Measurements from ENCODE around the gene MPRIP.

The MPRIP gene

DNA sequence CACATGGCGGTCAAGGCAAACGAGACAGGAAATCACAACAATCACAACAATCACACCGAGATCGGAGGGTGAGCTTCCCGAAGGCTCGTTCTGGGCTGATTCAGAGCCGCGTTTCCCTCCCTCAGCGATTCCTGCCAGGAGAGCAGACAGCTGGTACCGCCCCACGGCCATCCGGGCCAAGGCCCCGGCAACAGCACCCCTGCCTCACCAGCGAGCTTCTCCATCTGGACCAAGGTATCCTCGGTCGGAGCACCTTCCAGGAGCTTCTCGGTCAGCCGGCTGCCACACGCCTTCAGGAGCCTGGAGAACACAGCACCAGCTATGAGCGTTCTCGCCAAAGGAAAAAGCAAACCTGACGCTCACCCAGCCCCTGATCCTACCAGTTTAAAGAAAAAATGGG lies 179.1 kb downstream of the MPRIP start:
- no peak for DNase-seq

- DNase-seq = no peak
These were observed 181.5 kb downstream of the MPRIP start for GRCh38 chr17:17223736-17224135.

- no peak for DNase-seq
These were observed 181.9 kb downstream of the MPRIP start for GRCh38 chr17:17224137-17224536.

- DNase-seq = no peak
These were observed 183.6 kb downstream of the MPRIP start for GRCh38 chr17:17225901-17226300.

DNA sequence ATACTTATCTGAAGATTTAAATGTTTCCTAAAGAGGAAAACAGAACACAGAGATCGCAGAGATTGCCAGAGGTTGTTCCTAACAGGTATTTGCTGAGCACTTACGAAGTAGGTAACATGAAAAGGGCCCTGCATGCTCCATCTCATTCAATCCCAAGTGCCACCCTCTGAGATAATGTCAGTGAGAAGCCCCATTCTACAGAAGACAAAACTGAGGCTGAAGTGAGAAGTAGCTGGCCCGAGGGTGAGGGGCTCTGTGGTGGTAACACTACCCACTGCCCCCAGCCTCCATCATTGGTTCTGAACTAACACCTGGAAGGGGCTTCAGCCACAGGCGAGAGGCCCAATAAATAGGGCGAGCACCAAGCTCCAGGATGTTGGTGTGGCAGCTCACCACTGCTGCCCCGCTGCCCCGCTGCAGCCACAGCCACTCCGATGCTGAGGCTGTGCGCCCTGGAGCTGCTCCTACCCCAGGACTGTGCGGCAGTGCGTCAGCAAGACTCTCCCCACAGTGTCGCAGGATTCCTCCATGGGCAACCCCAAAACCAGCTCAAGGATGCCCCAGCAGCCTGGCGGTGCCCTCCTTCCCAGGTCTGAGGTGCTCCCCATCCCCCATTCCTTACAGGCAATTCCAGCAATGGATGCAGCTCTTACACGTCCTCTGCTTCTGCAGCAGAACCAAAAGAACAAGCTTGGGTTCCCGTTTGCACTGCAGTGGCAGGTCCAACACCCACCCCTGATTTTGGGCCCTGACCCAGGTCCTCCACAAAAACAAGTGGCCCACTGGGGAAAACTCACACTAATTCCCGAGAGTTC lies 184.4 kb downstream of the MPRIP start:
- DNase-seq = no peak

DNA sequence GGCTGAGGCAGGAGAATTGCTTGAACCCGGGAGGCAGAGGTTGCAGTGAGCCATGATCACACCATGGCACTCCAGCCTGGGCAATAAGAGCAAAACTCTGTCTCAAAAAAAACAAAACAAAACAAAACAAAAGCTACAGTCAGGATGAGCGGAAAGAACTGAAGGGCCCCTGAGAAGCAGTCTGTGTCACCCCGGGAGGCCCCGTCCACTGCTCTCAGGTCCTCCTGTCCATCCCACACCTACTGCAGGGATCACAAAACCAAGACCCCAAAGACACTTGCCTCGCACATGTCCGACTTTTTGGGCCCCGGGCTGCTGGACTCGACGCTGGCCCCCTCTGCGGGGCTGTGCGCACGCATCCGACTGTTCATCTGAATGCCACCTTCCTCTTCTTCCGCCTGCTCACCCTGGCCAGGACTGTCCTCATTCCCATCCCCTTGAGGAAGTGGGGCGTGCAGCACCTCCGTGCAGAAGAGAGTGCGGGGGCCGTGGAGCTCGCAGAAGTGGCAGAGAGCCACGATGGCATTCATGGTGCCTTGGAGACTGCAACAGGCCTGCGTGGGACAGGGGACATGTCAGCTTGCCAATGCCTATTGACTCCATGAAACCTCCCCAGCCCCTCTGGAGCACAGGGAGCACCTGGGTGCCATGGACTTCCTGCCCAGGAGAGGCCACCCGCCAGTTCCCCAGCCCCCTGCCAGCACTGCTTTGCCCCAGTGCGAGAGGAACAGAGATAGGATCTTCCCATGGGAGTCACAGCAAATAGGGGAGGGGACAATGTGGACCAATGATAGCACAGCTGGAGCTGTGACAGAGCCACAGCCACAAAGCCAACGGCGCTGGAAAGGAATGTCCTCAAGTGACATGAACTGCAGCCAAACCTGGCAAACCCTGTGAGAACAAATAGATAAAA lies 185.6 kb downstream of the MPRIP start:
- no peak for DNase-seq

DNA sequence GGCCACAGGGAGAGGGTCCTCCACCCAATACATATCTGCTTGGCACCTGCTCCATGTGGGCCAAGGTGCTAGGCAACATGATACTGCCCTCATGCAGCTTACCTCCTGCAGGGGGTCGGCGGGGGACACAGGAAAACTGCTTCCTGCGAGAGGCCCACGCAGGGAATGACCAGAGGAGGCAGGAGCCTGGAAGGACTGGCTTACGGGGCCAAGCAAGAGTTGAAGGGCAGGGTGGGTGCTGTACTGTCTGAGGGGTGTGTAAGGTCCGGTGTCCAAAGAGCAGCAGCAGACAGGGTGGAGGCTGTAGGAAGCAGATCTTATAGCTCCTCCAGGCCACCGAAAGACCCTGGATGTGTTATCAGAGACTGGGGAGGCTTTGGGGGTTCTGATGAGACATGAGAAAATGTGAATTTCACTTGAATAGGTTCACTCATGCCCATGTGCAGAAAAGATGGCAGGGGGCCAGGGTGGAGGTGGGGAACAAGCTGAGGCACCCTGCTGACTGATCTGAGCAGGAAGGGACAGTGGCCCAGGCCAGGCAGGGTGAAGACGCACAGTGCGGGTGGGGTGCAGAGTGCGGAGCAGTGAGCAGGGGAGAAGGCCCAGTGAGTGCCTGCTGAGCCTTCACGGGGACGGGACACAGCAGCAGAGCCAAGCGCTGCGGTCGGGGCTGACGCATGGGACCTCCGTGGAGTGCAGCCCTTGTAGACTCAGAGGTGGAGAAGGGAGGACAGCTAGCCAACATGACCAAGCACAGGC lies 186.4 kb downstream of the MPRIP start:
- no peak for DNase-seq

- no peak for DNase-seq
These were observed 187.4 kb downstream of the MPRIP start for GRCh38 chr17:17229416-17230384.

GRCh38 chr17:17231621-17232302 lies 189.5 kb downstream of the MPRIP start:
- peak; percentile 40 for DNase-seq

GRCh38 chr17:17232303-17232621 lies 190.0 kb downstream of the MPRIP start:
- no peak for DNase-seq

DNA sequence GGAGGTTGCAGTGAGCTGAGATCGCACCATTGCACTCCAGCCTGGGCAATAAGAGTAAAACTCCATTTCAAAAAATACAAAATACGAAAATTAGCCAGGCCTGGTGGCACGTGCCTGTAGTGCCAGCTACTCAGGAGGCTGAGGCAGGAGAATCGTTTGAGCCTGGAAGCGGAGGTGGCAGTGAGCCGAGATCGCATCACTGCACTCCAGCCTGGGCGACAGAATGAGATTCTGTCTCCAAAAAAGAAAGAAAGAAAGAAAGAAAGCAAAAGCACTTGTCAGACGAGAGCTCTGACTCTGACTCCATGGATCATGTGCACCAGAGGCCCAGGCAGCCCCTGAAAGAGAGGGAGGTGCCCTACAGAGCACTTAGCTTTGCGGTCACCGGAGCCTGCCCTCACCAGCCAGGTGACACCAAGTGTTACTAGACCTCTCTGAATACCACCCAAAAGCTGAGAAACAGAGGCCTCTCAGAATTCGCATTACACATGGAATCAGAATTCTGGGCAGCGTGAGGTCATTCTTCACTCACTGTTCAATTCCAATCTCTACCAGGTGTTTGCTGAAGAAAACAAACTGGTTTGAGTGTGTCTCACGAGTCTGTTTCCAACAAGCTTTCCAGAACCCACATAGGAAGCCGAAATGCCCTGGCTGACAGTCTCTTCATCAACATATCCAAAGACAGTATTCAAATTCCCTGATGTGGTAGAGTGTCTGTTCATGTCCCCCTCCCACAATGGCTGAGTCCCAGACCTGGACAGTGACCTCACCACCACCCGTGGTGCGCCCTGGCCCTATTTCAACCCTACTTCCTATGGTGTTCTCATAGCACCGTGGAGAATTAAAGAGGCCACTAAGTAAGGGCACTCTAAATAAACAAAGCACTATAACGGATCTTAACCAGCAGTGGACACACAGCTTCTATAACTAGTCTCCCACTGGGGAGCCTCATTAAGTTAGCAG lies 193.2 kb downstream of the MPRIP start:
- DNase-seq = no peak

DNA sequence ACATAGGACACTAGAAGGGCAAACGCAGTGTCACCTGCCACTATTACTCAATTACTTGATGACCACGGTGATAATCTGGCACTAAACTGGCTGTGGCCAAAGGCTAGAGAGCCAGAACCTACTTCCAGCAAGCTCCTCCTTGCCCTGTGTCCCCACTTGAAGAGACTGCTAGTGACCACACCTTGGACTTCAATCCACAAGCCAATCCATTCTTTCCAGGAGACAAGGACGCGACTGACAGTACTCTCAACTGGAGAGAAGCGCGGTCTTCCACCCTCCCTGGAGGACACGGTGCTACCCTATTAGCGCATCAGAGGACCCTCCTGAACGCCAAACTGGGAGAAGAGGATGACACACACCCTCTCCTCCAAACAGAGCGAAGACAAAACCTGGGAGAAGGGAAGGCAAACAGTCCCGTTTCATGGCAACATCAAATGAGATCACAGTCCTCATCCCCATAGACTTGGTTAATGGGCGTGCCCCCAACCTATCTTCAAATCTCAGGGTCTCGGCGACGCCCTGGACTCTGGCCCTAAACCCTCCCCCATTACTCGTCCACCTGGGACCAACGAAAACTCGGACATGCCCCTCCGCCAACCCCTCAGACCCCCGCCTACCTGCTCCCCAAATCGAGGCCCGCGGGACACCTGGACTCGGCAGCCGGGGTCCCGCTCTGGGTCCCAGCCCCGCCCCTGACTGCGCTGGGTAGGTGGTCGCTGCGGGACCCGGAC lies 194.2 kb downstream of the MPRIP start:
- peak; percentile 20 for DNase-seq

GRCh38 chr17:17237026-17237799 lies 195.0 kb downstream of the MPRIP start, which contains the start of gene FLCN:
TSS of gene FLCN (minus strand) at chr17:17237168. CDS start at chr17:17228137, 9,031 bp downstream.
- peak; percentile 92 for DNase-seq

- no peak for DNase-seq
These were observed 197.6 kb downstream of the MPRIP start for GRCh38 chr17:17239832-17240231.

DNA sequence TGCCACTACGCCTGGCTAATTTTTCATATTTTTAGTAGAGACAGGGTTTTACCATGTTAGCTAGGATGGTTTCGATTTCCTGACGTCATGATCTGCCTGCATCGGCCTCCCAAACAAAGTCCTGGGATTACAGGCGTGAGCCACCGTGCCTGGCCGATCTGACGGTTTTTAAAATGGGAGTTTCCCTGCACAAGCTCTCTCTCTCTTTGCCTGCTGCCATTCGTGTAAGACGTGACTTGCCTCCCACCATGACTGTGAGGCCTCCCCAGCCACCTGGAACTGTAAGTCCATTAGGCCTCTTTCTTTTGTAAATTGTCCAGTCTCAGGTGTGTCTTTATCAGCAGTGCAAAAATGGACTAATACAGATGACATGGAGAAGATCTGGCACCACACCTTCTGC lies 199.4 kb downstream of the MPRIP start:
- no peak for DNase-seq

GRCh38 chr17:17242246-17242645 lies 200.0 kb downstream of the MPRIP start:
- no peak for DNase-seq
